H9 (cell line): ENCODE data around the gene OMP. TPM values are rescaled to one million over a fixed set of nuclear protein-coding genes. Genes with fewer than 3 reads are reported as not detected.

Source experiments
- DNase-seq: peaks from one replicate; pipeline ENCODE4 v3.0.0-alpha.2; 2017
- H2AFZ ChIP-seq: one replicate; pipeline ENCODE4 v1.6.1; 2013; ENCODE audit warnings: mild to moderate bottlenecking, low read length, control low read depth, moderate library complexity
- H2AK5ac ChIP-seq: 2 replicates; pipeline ENCODE4 v1.6.1; 2013; ENCODE audit warnings: low read length, control low read depth, mixed read lengths; ENCODE audit not compliant: insufficient read length
- H2BK120ac ChIP-seq: one replicate; pipeline ENCODE4 v1.6.1; 2013; ENCODE audit warnings: low read depth, mild to moderate bottlenecking, low read length, control low read depth, inconsistent platforms; ENCODE audit not compliant: poor library complexity, severe bottlenecking
- H2BK12ac ChIP-seq: 2 replicates; pipeline ENCODE4 v1.6.1; 2013; ENCODE audit warnings: low read length, control low read depth, mixed read lengths, low read depth; ENCODE audit not compliant: insufficient read length
- H2BK15ac ChIP-seq: 2 replicates; pipeline ENCODE4 v1.6.1; 2013; ENCODE audit warnings: low read depth, low read length, control low read depth
- H2BK20ac ChIP-seq: one replicate; pipeline ENCODE4 v1.6.1; 2013; ENCODE audit warnings: low read depth, mild to moderate bottlenecking, low read length, control low read depth, inconsistent platforms; ENCODE audit not compliant: poor library complexity, severe bottlenecking
- H2BK5ac ChIP-seq: 2 replicates; pipeline ENCODE4 v1.6.1; 2013; ENCODE audit warnings: low read length, control low read depth, mixed read lengths; ENCODE audit not compliant: insufficient read length
- H3K14ac ChIP-seq: 2 replicates; pipeline ENCODE4 v1.6.1; 2013; ENCODE audit warnings: low read length, control low read depth; ENCODE audit not compliant: insufficient read depth
- H3K18ac ChIP-seq: 2 replicates; pipeline ENCODE4 v1.6.1; 2013; ENCODE audit warnings: low read depth, mild to moderate bottlenecking, mixed read lengths, low read length, control low read depth; ENCODE audit not compliant: insufficient read length
- H3K23ac ChIP-seq: 2 replicates; pipeline ENCODE4 v1.6.1; 2013; ENCODE audit warnings: low read length, control low read depth, mixed read lengths, low read depth; ENCODE audit not compliant: insufficient read length
- H3K23me2 ChIP-seq: 2 replicates; pipeline ENCODE4 v1.6.1; 2013; ENCODE audit warnings: low read depth, mild to moderate bottlenecking, mixed read lengths, low read length, control low read depth; ENCODE audit not compliant: insufficient read length, poor library complexity, severe bottlenecking
- H3K27ac ChIP-seq: 2 replicates; pipeline ENCODE4 v1.5.1; 2013; ENCODE audit warnings: low read length, control low read depth, mixed read lengths, low read depth; ENCODE audit not compliant: insufficient read length
- H3K27me3 ChIP-seq: 2 replicates; pipeline ENCODE4 v1.6.1; 2013; ENCODE audit warnings: low read length, control low read depth, inconsistent platforms; ENCODE audit not compliant: insufficient read depth
- H3K4ac ChIP-seq: 2 replicates; pipeline ENCODE4 v1.6.1; 2013; ENCODE audit warnings: low read depth, mild to moderate bottlenecking, control low read depth, inconsistent platforms, low read length, moderate library complexity
- H3K4me1 ChIP-seq: 2 replicates; pipeline ENCODE4 v1.6.1; 2013; ENCODE audit warnings: low read length, control low read depth, inconsistent platforms; ENCODE audit not compliant: insufficient read depth
- H3K4me2 ChIP-seq: 2 replicates; pipeline ENCODE4 v1.6.1; 2013; ENCODE audit warnings: low read length, control low read depth, mixed read lengths; ENCODE audit not compliant: insufficient read length, insufficient read depth
- H3K56ac ChIP-seq: 2 replicates; pipeline ENCODE4 v1.6.1; 2013; ENCODE audit warnings: low read depth, mild to moderate bottlenecking, mixed read lengths, low read length, control low read depth; ENCODE audit not compliant: insufficient read length
- H3K79me1 ChIP-seq: 2 replicates; pipeline ENCODE4 v1.6.1; 2013; ENCODE audit warnings: low read depth, mild to moderate bottlenecking, moderate library complexity, low read length, control low read depth, inconsistent platforms; ENCODE audit not compliant: insufficient read depth, poor library complexity, severe bottlenecking
- H3K79me2 ChIP-seq: 2 replicates; pipeline ENCODE4 v1.6.1; 2013; ENCODE audit warnings: low read length, control low read depth, inconsistent platforms; ENCODE audit not compliant: insufficient read depth
- H3K9ac ChIP-seq: 2 replicates; pipeline ENCODE4 v1.6.1; 2013; ENCODE audit warnings: low read length, control low read depth, mixed read lengths; ENCODE audit not compliant: insufficient read length; ENCODE audit errors: extremely low read depth
- H3K9me3 ChIP-seq: one replicate; pipeline ENCODE4 v1.6.1; 2013; ENCODE audit warnings: low read depth, low read length, inconsistent platforms; ENCODE audit not compliant: control insufficient read depth
- H3T11ph ChIP-seq: one replicate; pipeline ENCODE4 v1.6.1; 2013; ENCODE audit warnings: mild to moderate bottlenecking, low read length, control low read depth, inconsistent platforms
- H4K20me1 ChIP-seq: one replicate; pipeline ENCODE4 v1.6.1; 2013; ENCODE audit not compliant: control insufficient read depth, insufficient read length, insufficient read depth
- H4K5ac ChIP-seq: 2 replicates; pipeline ENCODE4 v1.6.1; 2013; ENCODE audit warnings: low read depth, mild to moderate bottlenecking, mixed read lengths, low read length, control low read depth; ENCODE audit not compliant: insufficient read length
- H4K8ac ChIP-seq: replicated peaks from 2 replicates; pipeline ENCODE4 v1.6.1; 2013; ENCODE audit warnings: low read length, control low read depth, mixed read lengths, low read depth; ENCODE audit not compliant: insufficient read length
- H4K91ac ChIP-seq: 2 replicates; pipeline ENCODE4 v1.6.1; 2013; ENCODE audit warnings: low read depth, mild to moderate bottlenecking, moderate library complexity, mixed read lengths, low read length, control low read depth; ENCODE audit not compliant: insufficient read length
- H3K27ac Mint-ChIP-seq, 3 experiments: 2 replicates in 2 of 3; 3 replicates in 1 of 3; pipeline ENCODE4 v1.8.0; 2020 to 2021; ENCODE audit warnings: mixed read lengths in 3 of 3, mild to moderate bottlenecking in 1 of 3, moderate library complexity in 1 of 3
- H3K27me3 Mint-ChIP-seq: 2 replicates; pipeline ENCODE4 v1.8.0; 2021; ENCODE audit warnings: low read depth, mild to moderate bottlenecking, moderate library complexity, mixed read lengths
- H3K36me3 Mint-ChIP-seq, 3 experiments: 2 replicates in 2 of 3; 3 replicates in 1 of 3; pipeline ENCODE4 v1.8.0; 2020 to 2021; ENCODE audit warnings: low read depth in 3 of 3, mixed read lengths in 3 of 3; ENCODE audit not compliant: insufficient read depth in 1 of 3
- H3K4me1 Mint-ChIP-seq, 2 experiments: 2 replicates each; pipeline ENCODE4 v1.8.0; 2020; ENCODE audit warnings: mixed read lengths in 2 of 2
- H3K4me3 Mint-ChIP-seq, 2 experiments: 2 replicates in 1 of 2; 3 replicates in 1 of 2; pipeline ENCODE4 v1.8.0; 2020 to 2021; ENCODE audit warnings: mild to moderate bottlenecking in 2 of 2, mixed read lengths in 2 of 2, moderate library complexity in 1 of 2
- H3K9me3 Mint-ChIP-seq, 2 experiments: 2 replicates in 1 of 2; 3 replicates in 1 of 2; pipeline ENCODE4 v1.8.0; 2020; ENCODE audit warnings: mild to moderate bottlenecking in 2 of 2, mixed read lengths in 2 of 2, moderate library complexity in 1 of 2
- CTCF ChIP-seq: fragments of 200-600 bp; sonication (generic); conservative IDR thresholded peaks from 3 replicates; pipeline ENCODE4 v1.8.0; 2021; ENCODE audit warnings: antibody characterized with exemption, mild to moderate bottlenecking
- WGBS: extraction: QIAGEN DNeasy Blood & Tissue Kit; methylation state at CpG from one replicate; pipeline ENCODE4 v1.1.7; 2013; ENCODE audit warnings: missing lambda C conversion rate, low lambda C conversion rate, mixed read lengths; ENCODE audit not compliant: insufficient read length; ENCODE audit errors: extremely low coverage; 5-methylcytosine and 5-hydroxymethylcytosine counted together
- total RNA-seq: library from RNA; stranded (reverse); gene quantifications from 2 replicates; pipeline ENCODE4 v1.2.1, GENCODE V29; 2021

The OMP gene
- total RNA-seq, 1 experiment from 2014 or later: not detected

- Histone ChIP-seq H2AK5ac (no peak overlapping the region), H3K27me3 (no peaks in the 10 kb centered on the region), H3K4me1 (no peaks in the 10 kb centered on the region), H3K79me2 (no peaks in the 10 kb centered on the region), H3K9me3 (no peaks in the 10 kb centered on the region), H3K56ac (no peak overlapping the region), H4K91ac (no peak overlapping the region), H3K79me1 (no peaks in the 10 kb centered on the region), H4K5ac (no peak overlapping the region), H2BK5ac (no peak overlapping the region), H4K8ac (no peak overlapping the region), H3K4ac (no peak overlapping the region), H3K27ac (no peak overlapping the region), H2BK15ac (no peak overlapping the region), H3K23ac (no peak overlapping the region), H2BK20ac (no peak overlapping the region), H2BK12ac (no peak overlapping the region), H3K18ac (no peak overlapping the region), H3K14ac (no peak overlapping the region), H3K4me2 (no peak overlapping the region), H3K23me2 (no peaks in the 10 kb centered on the region), H2AFZ (no peak overlapping the region), H3K9ac (no peak overlapping the region), H4K20me1 (no peaks in the 10 kb centered on the region), H3T11ph (no peak overlapping the region), H2BK120ac (no peak overlapping the region)
- no peak for DNase-seq
- H3K4me1 Mint-ChIP-seq: no peaks in the 10 kb centered on the region
- peaks cover 2% of the 10 kb centered on the region; the same call in 1 of the 2 replicates for H3K27me3 Mint-ChIP-seq
- H3K4me3 Mint-ChIP-seq: no peak overlapping the region
- peaks cover 4 to 5% of the 10 kb centered on the region in 2 experiments; a peak in 4 of 5 replicates for H3K9me3 Mint-ChIP-seq
- no CpG with 5 or more reads among the region's 2 CpGs for WGBS
- no peak for TF ChIP-seq CTCF
- peaks cover 4 to 15% (median 10%) of the 10 kb centered on the region in 3 experiments; a peak in 5 of 7 replicates for H3K36me3 Mint-ChIP-seq
- peak overlapping the region in 2 of 3 experiments; percentile 30 to 46; a peak in 2 of 7 replicates for H3K27ac Mint-ChIP-seq
Measured at GRCh38 chr11:77103319-77103718, 679 bp downstream of the OMP start.
